ENCODE data around the gene TTC13. TPM values are rescaled to one million over a fixed set of nuclear protein-coding genes. Genes with fewer than 3 reads are reported as not detected.
"Not testable (repeated sequence)": the region's sequence is repeated elsewhere in the genome, so short reads cannot be mapped to it uniquely, and the experiment has no call there.

TTC13 gene
- total RNA-seq, 1 experiment from 2014 or later = 33.0 TPM

- peaks cover 42% of the 10 kb centered on the region for H3K36me3 ChIP-seq
- peaks cover 32% of the 10 kb centered on the region for H3K9me3 ChIP-seq
- no peak for DNase-seq
- H3K27me3 ChIP-seq = no peaks in the 10 kb centered on the region
- no peak overlapping the region for H3K4me3 ChIP-seq
Measured at GRCh38 chr1:231001892-231002291, 23.2 kb upstream of the TTC13 start.

GRCh38 chr1:231000639-231001038 lies 22.0 kb upstream of the TTC13 start:
- Histone ChIP-seq H3K36me3 (peaks cover 54% of the 10 kb centered on the region), H3K9me3 (peaks cover 25% of the 10 kb centered on the region), H3K27me3 (no peaks in the 10 kb centered on the region), H3K4me3 (no peak overlapping the region)
- DNase-seq = no peak

GRCh38 chr1:231000201-231000600 lies 21.5 kb upstream of the TTC13 start:
- peaks cover 20% of the 10 kb centered on the region for H3K9me3 ChIP-seq
- peaks cover 54% of the 10 kb centered on the region for H3K36me3 ChIP-seq
- DNase-seq = no peak
- no peak overlapping the region for H3K4me3 ChIP-seq
- no peaks in the 10 kb centered on the region for H3K27me3 ChIP-seq

- Histone ChIP-seq H3K9me3 (no peaks in the 10 kb centered on the region), H3K4me3 (no peak overlapping the region), H3K36me3 (peaks cover 53% of the 10 kb centered on the region), H3K27me3 (no peaks in the 10 kb centered on the region)
- no peak for DNase-seq
Measured at GRCh38 chr1:230994860-230995259, 16.2 kb upstream of the TTC13 start.

GRCh38 chr1:230992100-230992774 lies 13.6 kb upstream of the TTC13 start:
- H3K27me3 ChIP-seq = no peaks in the 10 kb centered on the region
- no peak for DNase-seq
- peaks cover 31% of the 10 kb centered on the region for H3K36me3 ChIP-seq
- H3K9me3 ChIP-seq = no peaks in the 10 kb centered on the region
- H3K4me3 ChIP-seq = no peak overlapping the region

- Histone ChIP-seq H3K9me3 (no peaks in the 10 kb centered on the region), H3K36me3 (peaks cover 14% of the 10 kb centered on the region), H3K4me3 (no peak overlapping the region), H3K27me3 (no peaks in the 10 kb centered on the region)
- DNase-seq = no peak
Measured at GRCh38 chr1:230987448-230987847, 8.8 kb upstream of the TTC13 start.

GRCh38 chr1:230986976-230987375 lies 8.3 kb upstream of the TTC13 start:
- peak; percentile 54 for DNase-seq
- H3K9me3 ChIP-seq = no peaks in the 10 kb centered on the region
- H3K27me3 ChIP-seq = no peaks in the 10 kb centered on the region
- H3K4me3 ChIP-seq = no peak overlapping the region
- peaks cover 13% of the 10 kb centered on the region for H3K36me3 ChIP-seq

GRCh38 chr1:230985711-230986110 lies 7.0 kb upstream of the TTC13 start:
- Histone ChIP-seq H3K27me3 (no peaks in the 10 kb centered on the region), H3K36me3 (peaks cover 17% of the 10 kb centered on the region), H3K4me3 (no peak overlapping the region), H3K9me3 (no peaks in the 10 kb centered on the region)
- no peak for DNase-seq

GRCh38 chr1:230984622-230985515 lies 6.2 kb upstream of the TTC13 start:
- not testable (repeated sequence) for DNase-seq, H3K4me3 ChIP-seq, H3K27me3 ChIP-seq, H3K9me3 ChIP-seq
- peaks cover 16% of the 10 kb centered on the region for H3K36me3 ChIP-seq

GRCh38 chr1:230983811-230984210 lies 5.2 kb upstream of the TTC13 start:
- Histone ChIP-seq H3K36me3 (peaks cover 18% of the 10 kb centered on the region), H3K9me3 (no peaks in the 10 kb centered on the region), H3K4me3 (no peak overlapping the region), H3K27me3 (no peaks in the 10 kb centered on the region)
- DNase-seq = no peak

GRCh38 chr1:230982696-230983095 lies 4.0 kb upstream of the TTC13 start:
- no peak overlapping the region for H3K4me3 ChIP-seq
- peak; percentile 13 for DNase-seq
- H3K9me3 ChIP-seq = no peaks in the 10 kb centered on the region
- peaks cover 18% of the 10 kb centered on the region for H3K36me3 ChIP-seq
- no peaks in the 10 kb centered on the region for H3K27me3 ChIP-seq

- H3K4me3 ChIP-seq = peak overlapping the region; percentile 81
- no peaks in the 10 kb centered on the region for H3K27me3 ChIP-seq
- H3K36me3 ChIP-seq = peaks cover 29% of the 10 kb centered on the region
- no peaks in the 10 kb centered on the region for H3K9me3 ChIP-seq
- DNase-seq = no peak
Measured at GRCh38 chr1:230979952-230980351, 1.3 kb upstream of the TTC13 start.

- H3K36me3 ChIP-seq = peaks cover 29% of the 10 kb centered on the region
- H3K4me3 ChIP-seq = peak overlapping the region; percentile 81
- H3K9me3 ChIP-seq = no peaks in the 10 kb centered on the region
- DNase-seq = no peak
- H3K27me3 ChIP-seq = no peaks in the 10 kb centered on the region
Measured at GRCh38 chr1:230979389-230979716, 692 bp upstream of the TTC13 start.

GRCh38 chr1:230977761-230978490 lies 735 bp downstream of the TTC13 start:
- H3K36me3 ChIP-seq = peaks cover 28% of the 10 kb centered on the region
- peak overlapping the region; percentile 81 for H3K4me3 ChIP-seq
- DNase-seq = peak; percentile 55
- no peaks in the 10 kb centered on the region for H3K9me3 ChIP-seq
- no peaks in the 10 kb centered on the region for H3K27me3 ChIP-seq

- Histone ChIP-seq H3K9me3 (no peaks in the 10 kb centered on the region), H3K27me3 (no peaks in the 10 kb centered on the region), H3K4me3 (peak overlapping the region; percentile 81), H3K36me3 (peaks cover 23% of the 10 kb centered on the region)
- no peak for DNase-seq
Measured at GRCh38 chr1:230976825-230977747, 1.6 kb downstream of the TTC13 start.

GRCh38 chr1:230976360-230976759 lies 2.3 kb downstream of the TTC13 start:
- Histone ChIP-seq H3K36me3 (peaks cover 21% of the 10 kb centered on the region), H3K27me3 (no peaks in the 10 kb centered on the region), H3K9me3 (no peaks in the 10 kb centered on the region), H3K4me3 (no peak overlapping the region)
- no peak for DNase-seq

All from MG63 (cell line).